Naive thymus-derived CD4-positive, alpha-beta T cell (primary cell): Measurements from ENCODE around the gene EVX2. TPM values are rescaled to one million over a fixed set of nuclear protein-coding genes. Genes with fewer than 3 reads are reported as not detected.
A peak's percentile ranks its signal among the peaks of the same experiment; 100 is the strongest.

ENCODE experiments used
- ATAC-seq: fragments of 150-1000 bp; cut with Tn5 transposase; 2 replicates; pipeline ENCODE4 v1.10.0; 2021; ENCODE audit warnings: mild to moderate bottlenecking, moderate library complexity
- CTCF ChIA-PET: fragments of 350-600 bp; sonication (Branson Sonifier 250); formaldehyde crosslinking; loops from one replicate; lab custom pipeline; 2021; ENCODE audit warnings: antibody characterized with exemption; lab: Charles Lee
- POLR2A ChIA-PET: fragments of 350-600 bp; sonication (Branson Sonifier 250); formaldehyde crosslinking; loops from one replicate; lab custom pipeline; 2021; ENCODE audit warnings: antibody characterized with exemption, inconsistent platforms; lab: Charles Lee
- DNase-seq, 9 donors: peaks; one replicate each; pipeline versions ENCODE4 v3.0.0 to v3.0.0-alpha.2; 2020 to 2022; ENCODE audit warnings: mixed read lengths in 1 of 9
- H3K27ac ChIP-seq: one replicate; pipeline ENCODE4 v1.7.0; 2013; ENCODE audit warnings: mild to moderate bottlenecking, low read depth, low read length, moderate library complexity
- H3K27me3 ChIP-seq, 2 donors: one replicate each; pipeline ENCODE4 v1.7.0; 2013; ENCODE audit warnings: low read length in 2 of 2, mild to moderate bottlenecking in 2 of 2, moderate library complexity in 2 of 2; ENCODE audit not compliant: control insufficient read depth in 2 of 2, insufficient read depth in 2 of 2
- H3K36me3 ChIP-seq, 3 experiments: 1 replicate in 2 of 3; 2 replicates in 1 of 3; pipeline ENCODE4 v1.7.0; 2013; ENCODE audit warnings: low read length in 3 of 3, mild to moderate bottlenecking in 3 of 3, moderate library complexity in 1 of 3; ENCODE audit not compliant: insufficient read depth in 3 of 3, control insufficient read depth in 2 of 3
- H3K4me1 ChIP-seq, 2 donors: one replicate each; pipeline ENCODE4 v1.7.0; 2013; ENCODE audit warnings: low read length in 2 of 2, mild to moderate bottlenecking in 2 of 2, moderate library complexity in 1 of 2; ENCODE audit not compliant: control insufficient read depth in 2 of 2, insufficient read depth in 2 of 2
- H3K4me3 ChIP-seq: 2 replicates; pipeline ENCODE4 v1.7.0; 2013; ENCODE audit warnings: mild to moderate bottlenecking, low read length
- H3K9me3 ChIP-seq, 3 experiments: 1 replicate in 2 of 3; 2 replicates in 1 of 3; pipeline ENCODE4 v1.7.0; 2013; ENCODE audit warnings: low read length in 3 of 3; ENCODE audit not compliant: control insufficient read depth in 2 of 3
- H3K27ac Mint-ChIP-seq, 9 donors: one replicate each; pipeline ENCODE4 v1.8.0; 2020 to 2022; ENCODE audit warnings: mixed read lengths in 9 of 9, mild to moderate bottlenecking in 8 of 9, moderate library complexity in 5 of 9, inconsistent platforms in 2 of 9
- H3K27me3 Mint-ChIP-seq, 5 donors: one replicate each; pipeline ENCODE4 v1.8.0; 2021 to 2022; ENCODE audit warnings: mixed read lengths in 5 of 5, mild to moderate bottlenecking in 1 of 5
- H3K36me3 Mint-ChIP-seq, 5 donors: one replicate each; pipeline ENCODE4 v1.8.0; 2020 to 2022; ENCODE audit warnings: mixed read lengths in 5 of 5, mild to moderate bottlenecking in 3 of 5, inconsistent platforms in 1 of 5
- H3K4me1 Mint-ChIP-seq, 7 donors: one replicate each; pipeline ENCODE4 v1.8.0; 2020 to 2022; ENCODE audit warnings: mixed read lengths in 7 of 7, mild to moderate bottlenecking in 3 of 7, inconsistent platforms in 1 of 7
- H3K4me3 Mint-ChIP-seq, 10 donors: one replicate each; pipeline ENCODE4 v1.8.0; 2020 to 2022; ENCODE audit warnings: mild to moderate bottlenecking in 10 of 10, mixed read lengths in 10 of 10, moderate library complexity in 6 of 10, inconsistent platforms in 2 of 10
- H3K9me3 Mint-ChIP-seq, 11 donors: one replicate each; pipeline ENCODE4 v1.8.0; 2020 to 2022; ENCODE audit warnings: mixed read lengths in 11 of 11, mild to moderate bottlenecking in 4 of 11, inconsistent platforms in 1 of 11, moderate library complexity in 1 of 11
- intact Hi-C, 2 donors: fragments of 100-400 bp; cut with micrococcal nuclease; formaldehyde crosslinking; loops; one replicate each; pipeline ENCODE4 v1.15.1; 2023
- polyA plus RNA-seq, 2 donors: library from polyadenylated mRNA; unstranded; fragments of 300-500 nt; fragmentation: Illumina TruSeq; gene quantifications; one replicate each; pipeline ENCODE4 v1.2.3, GENCODE V29; 2021
- total RNA-seq, 6 experiments: library from RNA in 5 of 6; stranded (reverse) in 5 of 6; gene quantifications; 1 replicate in 5 of 6; 2 replicates in 1 of 6; pipeline ENCODE4 v1.2.3 and lab custom pipeline; 2021 to 2026

EVX2 gene
- total and polyA plus RNA-seq, 7 experiments from 2014 or later, result not detected

DNA sequence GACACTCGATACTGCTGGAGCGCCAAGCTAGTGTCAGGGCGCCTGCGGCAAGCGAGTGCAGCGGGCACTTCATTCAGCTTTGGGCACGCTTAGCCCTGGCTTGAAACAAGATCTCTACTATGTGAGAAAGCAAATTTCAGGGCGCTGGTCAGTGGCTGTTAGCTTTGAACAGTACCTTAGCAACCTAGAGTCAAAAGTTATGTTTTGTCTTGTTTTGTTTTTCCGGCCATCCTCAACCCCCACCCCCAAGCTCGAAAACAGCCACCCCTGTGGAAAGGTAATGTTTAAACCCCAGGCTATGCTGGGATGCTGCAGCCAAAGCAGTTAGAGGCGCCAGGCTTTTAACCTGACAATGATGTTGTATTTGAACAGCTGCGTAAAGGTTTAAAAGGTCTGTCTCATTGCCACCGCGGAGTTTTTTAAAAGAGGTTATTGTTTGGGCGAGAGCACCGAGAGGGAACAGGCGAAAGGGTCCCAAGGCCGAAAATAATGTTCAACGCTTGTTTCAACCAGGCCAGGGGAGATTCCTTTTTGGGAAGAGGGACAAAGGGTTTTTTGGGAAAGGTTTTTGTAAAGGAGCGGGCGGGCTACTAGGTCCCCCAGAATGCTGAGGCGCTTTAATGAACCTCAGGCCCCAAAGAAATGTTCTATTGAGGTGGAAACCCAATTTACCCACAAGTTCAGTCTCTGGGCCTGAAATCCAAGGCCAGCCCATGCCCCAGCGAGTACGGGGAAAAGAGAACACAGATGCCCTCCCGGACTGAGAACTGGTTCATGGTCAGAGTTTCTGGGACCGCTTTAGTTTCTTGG lies 30.6 kb upstream of the EVX2 start:
- Mint-ChIP-seq H3K9me3 (peaks cover 3 to 71% (median 17%) of the 10 kb centered on the region in 11 donors), H3K27ac (no peak overlapping the region), H3K36me3 (peaks cover 0 to 17% (median 4%) of the 10 kb centered on the region in 5 donors), H3K4me1 (peaks cover 0 to 12% (median 7%) of the 10 kb centered on the region in 7 donors), H3K4me3 (peak overlapping the region in 1 of 10 donors; percentile 27), H3K27me3 (peaks cover 85 to 96% (median 89%) of the 10 kb centered on the region in 5 donors)
- no peaks in the 10 kb centered on the region for H3K4me1 ChIP-seq
- DNase-seq, result no peak
- ATAC-seq, result no peak
- H3K27me3 ChIP-seq, result peaks cover 16 to 92% of the 10 kb centered on the region in 2 donors
- ChIA-PET CTCF (interaction anchor here (1.5 kb wide), 1 partner anchor 12 kb away, joined by 5 read pairs; no protein-coding TSS in a partner anchor), POLR2A (no interaction called here)
- H3K36me3 ChIP-seq, result no peaks in the 10 kb centered on the region
- no peak overlapping the region for H3K4me3 ChIP-seq
- H3K9me3 ChIP-seq, result peaks cover 0 to 17% (median 0%) of the 10 kb centered on the region in 3 experiments
- H3K27ac ChIP-seq, result no peak overlapping the region
- intact Hi-C loops, result loop anchor here (5.0 kb wide), 2 partner anchors 37 to 48 kb away; no protein-coding TSS in a partner anchor

DNA sequence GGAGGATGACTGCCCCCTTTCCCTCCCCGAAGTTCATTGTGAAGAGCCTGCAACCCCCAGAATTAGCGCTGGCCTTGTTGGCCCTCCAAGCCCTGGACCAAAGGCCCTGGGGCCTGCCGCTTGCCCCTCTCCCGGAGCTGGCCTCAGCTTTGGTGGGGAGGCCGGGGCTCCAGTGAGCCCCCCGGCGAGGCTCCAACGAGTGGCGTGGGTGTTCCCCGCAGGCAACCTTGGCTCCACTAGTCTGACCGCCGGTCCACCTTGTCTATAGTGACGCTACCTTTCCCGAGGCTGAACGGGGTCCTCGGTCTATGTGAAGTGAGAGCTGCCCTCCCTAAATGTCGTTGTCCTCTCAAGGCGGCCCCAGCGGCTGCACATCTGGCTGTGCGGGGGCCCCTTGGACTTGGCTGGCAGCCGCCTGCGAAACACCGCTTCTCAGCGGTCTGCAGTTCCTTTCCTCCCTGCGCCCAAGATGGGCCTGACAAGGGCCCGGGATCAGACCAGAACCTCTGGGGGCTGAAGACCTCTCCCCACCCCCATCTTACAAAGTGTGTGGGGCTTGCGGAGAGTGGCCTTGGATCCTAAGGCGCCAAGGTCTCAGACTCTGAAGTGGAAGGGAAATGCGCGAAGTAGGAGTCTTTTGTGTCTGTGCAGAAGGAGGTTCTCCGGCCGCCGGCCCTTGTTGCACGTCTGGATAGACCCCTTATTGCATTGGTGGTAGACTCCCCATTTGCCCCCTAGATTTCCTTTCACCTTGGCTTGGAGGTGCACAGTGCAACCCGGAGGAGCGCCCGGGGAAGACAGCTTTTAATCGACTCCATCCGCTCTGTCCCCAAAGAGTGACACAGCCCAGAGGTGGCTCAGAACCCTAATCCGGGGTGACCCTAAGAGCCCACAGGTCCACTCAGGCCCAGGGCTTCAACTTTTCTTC lies 28.9 kb upstream of the EVX2 start:
- ChIA-PET CTCF (interaction anchor here (1.5 kb wide), 1 partner anchor 14 kb away, joined by 5 read pairs; no protein-coding TSS in a partner anchor), POLR2A (no interaction called here)
- peaks cover 3 to 73% (median 10%) of the 10 kb centered on the region in 11 donors for H3K9me3 Mint-ChIP-seq
- peak overlapping the region in 3 of 9 donors; percentile 69 to 80 (median 76) for H3K27ac Mint-ChIP-seq
- Histone ChIP-seq H3K27me3 (peaks cover 21 to 86% of the 10 kb centered on the region in 2 donors), H3K27ac (no peak overlapping the region), H3K9me3 (peaks cover 0 to 22% (median 0%) of the 10 kb centered on the region in 3 experiments), H3K36me3 (no peaks in the 10 kb centered on the region), H3K4me3 (no peak overlapping the region), H3K4me1 (peaks cover 0 to 4% of the 10 kb centered on the region in 2 donors)
- DNase-seq, result no peak
- H3K36me3 Mint-ChIP-seq, result peaks cover 0 to 19% (median 4%) of the 10 kb centered on the region in 5 donors
- ATAC-seq, result no peak
- intact Hi-C loops, result loop anchor here (5.0 kb wide), 2 partner anchors 35 to 50 kb away; no protein-coding TSS in a partner anchor
- H3K4me1 Mint-ChIP-seq, result peaks cover 0 to 16% (median 11%) of the 10 kb centered on the region in 7 donors
- H3K4me3 Mint-ChIP-seq, result peak overlapping the region in 1 of 10 donors; percentile 9
- H3K27me3 Mint-ChIP-seq, result peaks cover 76 to 92% (median 82%) of the 10 kb centered on the region in 5 donors

GRCh38 chr2:176111846-176112374 lies 28.1 kb upstream of the EVX2 start:
- intact Hi-C loops, result loop anchor here (2.0 to 5.0 kb wide), 3 partner anchors 33 to 50 kb away; no protein-coding TSS in a partner anchor
- peaks cover 2 to 68% (median 10%) of the 10 kb centered on the region in 11 donors for H3K9me3 Mint-ChIP-seq

DNA sequence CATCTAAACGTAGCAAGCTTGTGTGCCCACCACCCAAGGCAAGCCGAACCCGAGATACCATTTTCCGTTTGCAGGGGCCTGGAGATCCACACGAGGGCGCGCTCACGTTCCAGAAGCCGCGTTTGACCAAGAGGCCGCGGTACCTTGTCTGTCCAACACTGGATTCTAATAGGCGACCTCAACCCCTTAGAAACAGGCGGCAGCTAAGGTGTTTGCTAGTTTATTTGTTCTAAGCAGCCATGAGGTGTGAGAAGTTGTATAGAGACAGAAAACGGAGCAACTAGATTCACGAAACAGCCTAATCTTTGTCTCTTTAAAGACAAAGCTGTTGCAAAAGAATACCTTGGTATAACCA lies 27.5 kb upstream of the EVX2 start:
- peaks cover 0 to 22% (median 0%) of the 10 kb centered on the region in 3 experiments for H3K9me3 ChIP-seq
- POLR2A ChIA-PET, result no interaction called here
- H3K4me3 ChIP-seq, result no peak overlapping the region
- H3K27me3 ChIP-seq, result peaks cover 21 to 79% of the 10 kb centered on the region in 2 donors
- H3K4me1 ChIP-seq, result peaks cover 0 to 14% of the 10 kb centered on the region in 2 donors
- peak overlapping the region in 3 of 10 donors; percentile 3 to 30 (median 11) for H3K4me3 Mint-ChIP-seq
- no peak overlapping the region for H3K27ac ChIP-seq
- CTCF ChIA-PET, result interaction anchor here (1.5 kb wide), 1 partner anchor 16 kb away, joined by 3 read pairs; no protein-coding TSS in a partner anchor
- H3K36me3 ChIP-seq, result no peaks in the 10 kb centered on the region
- peaks cover 0 to 16% (median 4%) of the 10 kb centered on the region in 5 donors for H3K36me3 Mint-ChIP-seq
- H3K9me3 Mint-ChIP-seq, result peaks cover 0 to 64% (median 10%) of the 10 kb centered on the region in 11 donors
- intact Hi-C loops, result loop anchor here (2.0 to 5.0 kb wide), 3 partner anchors 32 to 51 kb away; no protein-coding TSS in a partner anchor
- H3K4me1 Mint-ChIP-seq, result peaks cover 3 to 23% (median 15%) of the 10 kb centered on the region in 7 donors
- H3K27ac Mint-ChIP-seq, result peak overlapping the region in 3 of 9 donors; percentile 40 to 71 (median 48)
- peaks cover 70 to 87% (median 76%) of the 10 kb centered on the region in 5 donors for H3K27me3 Mint-ChIP-seq
- DNase-seq, result no peak
- ATAC-seq, result no peak

More at GRCh38 chr2:176111846-176112374, 28.1 kb upstream of the EVX2 start:
- no peaks in the 10 kb centered on the region for H3K36me3 ChIP-seq
- ChIA-PET CTCF (interaction anchor here (1.5 kb wide), 1 partner anchor 15 kb away, joined by 3 read pairs; no protein-coding TSS in a partner anchor), POLR2A (no interaction called here)
- peak overlapping the region in 3 of 9 donors; percentile 14 to 71 (median 60) for H3K27ac Mint-ChIP-seq
- ATAC-seq, result no peak
- peak overlapping the region in 2 of 10 donors; percentile 11 to 19 for H3K4me3 Mint-ChIP-seq
- peaks cover 0 to 20% (median 12%) of the 10 kb centered on the region in 7 donors for H3K4me1 Mint-ChIP-seq
- peaks cover 0 to 17% (median 4%) of the 10 kb centered on the region in 5 donors for H3K36me3 Mint-ChIP-seq
- no peak overlapping the region for H3K4me3 ChIP-seq
- H3K9me3 ChIP-seq, result peaks cover 0 to 22% (median 0%) of the 10 kb centered on the region in 3 experiments
- DNase-seq, result no peak
- H3K4me1 ChIP-seq, result peaks cover 0 to 7% of the 10 kb centered on the region in 2 donors
- H3K27me3 Mint-ChIP-seq, result peaks cover 73 to 91% (median 79%) of the 10 kb centered on the region in 5 donors
- peaks cover 21 to 82% of the 10 kb centered on the region in 2 donors for H3K27me3 ChIP-seq
- H3K27ac ChIP-seq, result no peak overlapping the region

GRCh38 chr2:176110415-176111308 lies 26.9 kb upstream of the EVX2 start:
- peaks cover 21 to 76% of the 10 kb centered on the region in 2 donors for H3K27me3 ChIP-seq
- peaks cover 0 to 22% (median 0%) of the 10 kb centered on the region in 3 experiments for H3K9me3 ChIP-seq
- H3K36me3 ChIP-seq, result no peaks in the 10 kb centered on the region
- H3K4me3 ChIP-seq, result no peak overlapping the region
- ATAC-seq (no peak), DNase-seq (no peak)
- peaks cover 0 to 66% (median 10%) of the 10 kb centered on the region in 11 donors for H3K9me3 Mint-ChIP-seq
- H3K27ac ChIP-seq, result no peak overlapping the region
- ChIA-PET CTCF (interaction anchor here (1.4 to 1.5 kb wide), 2 partner anchors 11 to 17 kb away, joined by 3 read pairs; no protein-coding TSS in a partner anchor), POLR2A (no interaction called here)
- H3K4me1 Mint-ChIP-seq, result peaks cover 9 to 29% (median 21%) of the 10 kb centered on the region in 7 donors
- H3K27me3 Mint-ChIP-seq, result peaks cover 73 to 87% (median 80%) of the 10 kb centered on the region in 5 donors
- H3K27ac Mint-ChIP-seq, result peak overlapping the region in 4 of 9 donors; percentile 21 to 71 (median 44)
- peak overlapping the region in 3 of 10 donors; percentile 3 to 24 (median 11) for H3K4me3 Mint-ChIP-seq
- peaks cover 0 to 18% of the 10 kb centered on the region in 2 donors for H3K4me1 ChIP-seq
- intact Hi-C loops, result loop anchor here (2.0 to 5.0 kb wide), 3 partner anchors 32 to 52 kb away; no protein-coding TSS in a partner anchor
- H3K36me3 Mint-ChIP-seq, result peaks cover 0 to 18% (median 6%) of the 10 kb centered on the region in 5 donors
